HG03159 (cell line): Measurements from ENCODE around the gene CABCOCO1.
"Not testable (repeated sequence)": the region's sequence is repeated elsewhere in the genome, so short reads cannot be mapped to it uniquely, and the experiment has no call there.

ENCODE experiments used
- ATAC-seq: cut with Tn5 transposase; IDR thresholded peaks from one replicate; pipeline ENCODE4 v1.9.1; 2021; ENCODE audit warnings: mild to moderate bottlenecking, moderate library complexity; ENCODE audit not compliant: unreplicated experiment

Gene CABCOCO1

GRCh38 chr10:61642150-61642571, 20.6 kb upstream of the CABCOCO1 start:
- no peak for ATAC-seq

GRCh38 chr10:61642676-61643075, 20.1 kb upstream of the CABCOCO1 start:
- no peak for ATAC-seq

- ATAC-seq = no peak
These were observed 19.4 kb upstream of the CABCOCO1 start for GRCh38 chr10:61643316-61643751.

- no peak for ATAC-seq
These were observed 9.0 kb upstream of the CABCOCO1 start for GRCh38 chr10:61653699-61654098.

- no peak for ATAC-seq
These were observed 7.3 kb upstream of the CABCOCO1 start for GRCh38 chr10:61655335-61655851.

- ATAC-seq = no peak
These were observed 737 bp downstream of the CABCOCO1 start for GRCh38 chr10:61663466-61663865.

- no peak for ATAC-seq
These were observed 2.3 kb downstream of the CABCOCO1 start for GRCh38 chr10:61664985-61665384.

GRCh38 chr10:61669161-61669725, 6.5 kb downstream of the CABCOCO1 start:
- ATAC-seq = no peak

- ATAC-seq = no peak
These were observed 7.1 kb downstream of the CABCOCO1 start for GRCh38 chr10:61669849-61670248.

- no peak for ATAC-seq
These were observed 10.6 kb downstream of the CABCOCO1 start for GRCh38 chr10:61673360-61673759.

- no peak for ATAC-seq
These were observed 19.6 kb downstream of the CABCOCO1 start for GRCh38 chr10:61682323-61682722.

GRCh38 chr10:61683319-61683718, 20.6 kb downstream of the CABCOCO1 start:
- ATAC-seq = no peak

- ATAC-seq = no peak
These were observed 22.3 kb downstream of the CABCOCO1 start for GRCh38 chr10:61684894-61685507.

- no peak for ATAC-seq
These were observed 26.0 kb downstream of the CABCOCO1 start for GRCh38 chr10:61688551-61689308.

- not testable (repeated sequence) for ATAC-seq
These were observed 28.9 kb downstream of the CABCOCO1 start for GRCh38 chr10:61691667-61692066.

GRCh38 chr10:61692447-61693010, 29.8 kb downstream of the CABCOCO1 start:
- no peak for ATAC-seq

- no peak for ATAC-seq
These were observed 36.4 kb downstream of the CABCOCO1 start for GRCh38 chr10:61698968-61699655.

- ATAC-seq = no peak
These were observed 38.5 kb downstream of the CABCOCO1 start for GRCh38 chr10:61701055-61701705.

GRCh38 chr10:61701706-61702105, 39.0 kb downstream of the CABCOCO1 start:
- ATAC-seq = no peak

GRCh38 chr10:61702584-61702983, 39.9 kb downstream of the CABCOCO1 start:
- ATAC-seq = no peak
